HEK293 (cell line): ENCODE data around the gene SPRR3.

ENCODE experiments used
- CTCF ChIA-PET: fragments of 350-600 bp; formaldehyde crosslinking; extraction: SDS; loops from one replicate; lab custom pipeline; 2021; ENCODE audit warnings: antibody characterized with exemption; lab: Yijun Ruan, JAX
- POLR2A ChIA-PET: fragments of 300-600 bp; formaldehyde crosslinking; extraction: SDS; loops from one replicate; lab custom pipeline; 2020; ENCODE audit warnings: antibody characterized with exemption, inconsistent platforms; lab: Yijun Ruan, JAX
- H3K27ac ChIP-seq: fragments of 200-500 bp; sonication (Bioruptor generic); 2 replicates; pipeline ENCODE4 v1.5.1; 2014; ENCODE audit warnings: low read depth, low read length, control low read depth, inconsistent platforms; ENCODE audit errors: extremely low read depth
- H3K36me3 ChIP-seq, 2 experiments: fragments of 200-500 bp in 1 of 2; sonication (Bioruptor generic) in 1 of 2; 1 replicate in 1 of 2; 2 replicates in 1 of 2; pipeline ENCODE4 v1.5.1; 2014 to 2017; ENCODE audit warnings: inconsistent platforms in 2 of 2, low read length in 2 of 2; ENCODE audit not compliant: control insufficient read depth in 2 of 2, insufficient read depth in 1 of 2
- H3K4me1 ChIP-seq: fragments of 200-500 bp; sonication (Bioruptor generic); 2 replicates; pipeline ENCODE4 v1.5.1; 2014; ENCODE audit warnings: mild to moderate bottlenecking, low read length, inconsistent platforms; ENCODE audit not compliant: control insufficient read depth, insufficient read depth
- H3K4me3 ChIP-seq: 2 replicates; pipeline ENCODE4 v1.5.1; 2011; ENCODE audit warnings: low read depth, mild to moderate bottlenecking, control low read depth, low read length, moderate library complexity
- H3K9me3 ChIP-seq: fragments of 200-500 bp; sonication (Bioruptor generic); 2 replicates; pipeline ENCODE4 v1.5.1; 2014; ENCODE audit warnings: low read depth, low read length, inconsistent platforms; ENCODE audit not compliant: control insufficient read depth, insufficient read depth
- EGR2 ChIP-seq: fragments of 450-650 bp; formaldehyde crosslinking; IDR thresholded peaks from 2 replicates; pipeline ENCODE4 v1.5.1; 2016; ENCODE audit warnings: low read depth, missing biosample characterization, missing genetic modification characterization
- PRDM2 ChIP-seq: fragments of 450-650 bp; formaldehyde crosslinking; IDR thresholded peaks from 2 replicates; pipeline ENCODE4 v1.5.1; 2016; ENCODE audit warnings: missing biosample characterization, missing genetic modification characterization, borderline replicate concordance
- ZBTB11 ChIP-seq: fragments of 450-650 bp; formaldehyde crosslinking; conservative IDR thresholded peaks from 2 replicates; pipeline ENCODE4 v1.5.1; 2016; ENCODE audit warnings: low read depth, missing biosample characterization, missing genetic modification characterization
- ZNF10 ChIP-seq: fragments of 450-650 bp; formaldehyde crosslinking; IDR thresholded peaks from 2 replicates; pipeline ENCODE4 v1.5.1; 2017; ENCODE audit warnings: missing biosample characterization, missing genetic modification characterization
- ZNF112 ChIP-seq: fragments of 450-650 bp; formaldehyde crosslinking; IDR thresholded peaks from 2 replicates; pipeline ENCODE4 v1.5.0; 2017; ENCODE audit warnings: missing biosample characterization, missing genetic modification characterization
- ZNF148 ChIP-seq: fragments of 450-650 bp; formaldehyde crosslinking; IDR thresholded peaks from 2 replicates; pipeline ENCODE4 v1.5.0; 2017; ENCODE audit warnings: missing biosample characterization, missing genetic modification characterization, borderline replicate concordance
- ZNF155 ChIP-seq: fragments of 450-650 bp; formaldehyde crosslinking; IDR thresholded peaks from 2 replicates; pipeline ENCODE4 v1.5.1; 2016; ENCODE audit warnings: missing biosample characterization, missing genetic modification characterization
- ZNF211 ChIP-seq: fragments of 450-650 bp; formaldehyde crosslinking; IDR thresholded peaks from 2 replicates; pipeline ENCODE4 v1.5.1; 2016; ENCODE audit warnings: low read depth, missing biosample characterization, missing genetic modification characterization
- ZNF266 ChIP-seq: fragments of 450-650 bp; formaldehyde crosslinking; IDR thresholded peaks from 2 replicates; pipeline ENCODE4 v1.5.1; 2016; ENCODE audit warnings: missing biosample characterization, missing genetic modification characterization, low read depth
- ZNF341 ChIP-seq: fragments of 450-650 bp; formaldehyde crosslinking; IDR thresholded peaks from 2 replicates; pipeline ENCODE4; 2016; ENCODE audit warnings: low read depth, missing biosample characterization, missing genetic modification characterization
- ZNF394 ChIP-seq: fragments of 450-650 bp; formaldehyde crosslinking; IDR thresholded peaks from 2 replicates; pipeline ENCODE4 v1.5.1; 2016; ENCODE audit warnings: missing biosample characterization, missing genetic modification characterization, mild to moderate bottlenecking, moderate library complexity, borderline replicate concordance
- ZNF426 ChIP-seq: fragments of 450-650 bp; formaldehyde crosslinking; IDR thresholded peaks from 2 replicates; pipeline ENCODE4 v1.5.1; 2017; ENCODE audit warnings: missing biosample characterization, missing genetic modification characterization, mild to moderate bottlenecking, inconsistent platforms, moderate library complexity
- ZNF518A ChIP-seq: fragments of 450-650 bp; formaldehyde crosslinking; conservative IDR thresholded peaks from 2 replicates; pipeline ENCODE4 v1.5.1; 2016; ENCODE audit warnings: low read depth, missing biosample characterization, missing genetic modification characterization
- ZNF555 ChIP-seq: fragments of 450-650 bp; formaldehyde crosslinking; conservative IDR thresholded peaks from 2 replicates; pipeline ENCODE4 v1.5.1; 2017; ENCODE audit warnings: missing biosample characterization, mild to moderate bottlenecking, missing genetic modification characterization, inconsistent platforms
- ZNF561 ChIP-seq: fragments of 450-650 bp; IDR thresholded peaks from 2 replicates; pipeline ENCODE4 v1.5.1; 2018; ENCODE audit warnings: missing biosample characterization, missing genetic modification characterization, borderline replicate concordance
- ZNF747 ChIP-seq: fragments of 450-650 bp; formaldehyde crosslinking; IDR thresholded peaks from 2 replicates; pipeline ENCODE4 v1.5.1; 2016; ENCODE audit warnings: missing biosample characterization, missing genetic modification characterization
- ZNF843 ChIP-seq: fragments of 450-650 bp; formaldehyde crosslinking; IDR thresholded peaks from 2 replicates; pipeline ENCODE4 v1.5.1; 2016; ENCODE audit warnings: missing biosample characterization, missing genetic modification characterization

SPRR3 gene

GRCh38 chr1:153024413-153024812 lies 22.9 kb downstream of the SPRR3 start:
- TF ChIP-seq ZNF843 (tag by site-specific recombination) (no peak), ZNF211 (tag by site-specific recombination) (no peak), ZNF155 (tag by site-specific recombination) (no peak), EGR2 (tag by site-specific recombination) (no peak)
- H3K4me1 ChIP-seq, result no peaks in the 10 kb centered on the region
- POLR2A ChIA-PET, result no interaction called here
- H3K36me3 ChIP-seq, result no peaks in the 10 kb centered on the region
- no peak overlapping the region for H3K27ac ChIP-seq
- H3K9me3 ChIP-seq, result no peaks in the 10 kb centered on the region
- no peak overlapping the region for H3K4me3 ChIP-seq
- CTCF ChIA-PET, result interaction anchor here (0.7 kb wide), 1 partner anchor 174 kb away, joined by 3 read pairs; no protein-coding TSS in a partner anchor

GRCh38 chr1:153025797-153026196 lies 24.2 kb downstream of the SPRR3 start:
- no peaks in the 10 kb centered on the region for H3K9me3 ChIP-seq
- no peak overlapping the region for H3K4me3 ChIP-seq
- H3K27ac ChIP-seq, result no peak overlapping the region
- ChIA-PET POLR2A (no interaction called here), CTCF (no interaction called here)
- no peaks in the 10 kb centered on the region for H3K36me3 ChIP-seq
- H3K4me1 ChIP-seq, result no peaks in the 10 kb centered on the region
- TF ChIP-seq ZNF266 (tag by site-specific recombination), result no peak
- TF ChIP-seq ZNF747 (tag by site-specific recombination), result no peak
- no peak for TF ChIP-seq ZNF561
- no peak for TF ChIP-seq ZNF394 (tag by site-specific recombination)
- no peak for TF ChIP-seq ZNF148 (tag by site-specific recombination)
- TF ChIP-seq ZNF10 (tag by site-specific recombination), result no peak
- TF ChIP-seq ZNF518A (tag by site-specific recombination), result no peak
- no peak for TF ChIP-seq ZNF341 (tag by site-specific recombination)
- no peak for TF ChIP-seq ZNF426
- TF ChIP-seq ZNF112 (tag by site-specific recombination), result no peak
- TF ChIP-seq PRDM2 (tag by site-specific recombination), result no peak
- no peak for TF ChIP-seq ZBTB11 (tag by site-specific recombination)
- TF ChIP-seq ZNF555, result no peak
- TF ChIP-seq ZNF211 (tag by site-specific recombination), result no peak
